Type B pancreatic cell (in vitro differentiated cells): ENCODE data around the gene EIF4G3. TPM values are rescaled to one million over a fixed set of nuclear protein-coding genes. Genes with fewer than 3 reads are reported as not detected.

Source experiments
- DNase-seq: peaks from one replicate; pipeline ENCODE4 v3.0.0; 2021; ENCODE audit warnings: mixed read lengths; ENCODE audit not compliant: unreplicated experiment; ENCODE audit errors: extremely low spot score
- H3K27ac Mint-ChIP-seq: 2 replicates; pipeline ENCODE4 v1.8.0; 2021; ENCODE audit warnings: mild to moderate bottlenecking, mixed read lengths
- H3K27me3 Mint-ChIP-seq: 2 replicates; pipeline ENCODE4 v1.8.0; 2021; ENCODE audit warnings: mixed read lengths
- H3K36me3 Mint-ChIP-seq: 2 replicates; pipeline ENCODE4 v1.8.0; 2021; ENCODE audit warnings: mixed read lengths
- H3K4me1 Mint-ChIP-seq: one replicate; pipeline ENCODE4 v1.8.0; 2021; ENCODE audit warnings: mixed read lengths; ENCODE audit not compliant: unreplicated experiment
- H3K4me3 Mint-ChIP-seq: 2 replicates; pipeline ENCODE4 v1.8.0; 2021; ENCODE audit warnings: mild to moderate bottlenecking, mixed read lengths
- H3K9me3 Mint-ChIP-seq: 2 replicates; pipeline ENCODE4 v1.8.0; 2021; ENCODE audit warnings: mixed read lengths
- CTCF ChIP-seq: fragments of 200-600 bp; sonication (generic); conservative IDR thresholded peaks from 2 replicates; pipeline ENCODE4 v1.5.0; 2021; ENCODE audit warnings: antibody characterized with exemption, mild to moderate bottlenecking
- total RNA-seq: library from RNA; stranded (reverse); gene quantifications from 2 replicates; pipeline ENCODE4 v1.2.1, GENCODE V29; 2021; ENCODE audit warnings: low replicate concordance

EIF4G3 gene
- total RNA-seq, 1 donor from 2014 or later, result 71.5 TPM

GRCh38 chr1:21005466-21006239 is 171.0 kb downstream of the EIF4G3 start:
- Mint-ChIP-seq H3K9me3 (no peaks in the 10 kb centered on the region), H3K4me3 (no peak overlapping the region), H3K36me3 (no peaks in the 10 kb centered on the region), H3K4me1 (peaks cover 8% of the 10 kb centered on the region), H3K27me3 (no peaks in the 10 kb centered on the region), H3K27ac (no peak overlapping the region)
- no peak for DNase-seq
- no peak for TF ChIP-seq CTCF

- no peak for TF ChIP-seq CTCF
- H3K4me3 Mint-ChIP-seq, result no peak overlapping the region
- no peaks in the 10 kb centered on the region for H3K27me3 Mint-ChIP-seq
- peaks cover 15% of the 10 kb centered on the region for H3K4me1 Mint-ChIP-seq
- peaks cover 5% of the 10 kb centered on the region for H3K36me3 Mint-ChIP-seq
- H3K27ac Mint-ChIP-seq, result no peak overlapping the region
- DNase-seq, result no peak
- H3K9me3 Mint-ChIP-seq, result no peaks in the 10 kb centered on the region
Observed at GRCh38 chr1:21003281-21004045, 173.2 kb downstream of the EIF4G3 start.

- peaks cover 5% of the 10 kb centered on the region for H3K36me3 Mint-ChIP-seq
- no peaks in the 10 kb centered on the region for H3K9me3 Mint-ChIP-seq
- no peak overlapping the region for H3K4me3 Mint-ChIP-seq
- H3K27me3 Mint-ChIP-seq, result no peaks in the 10 kb centered on the region
- no peak overlapping the region for H3K27ac Mint-ChIP-seq
- H3K4me1 Mint-ChIP-seq, result peaks cover 25% of the 10 kb centered on the region
- no peak for DNase-seq
- TF ChIP-seq CTCF, result no peak
Observed at GRCh38 chr1:21001042-21001441, 175.7 kb downstream of the EIF4G3 start.

GRCh38 chr1:21000245-21000594 is 176.5 kb downstream of the EIF4G3 start:
- H3K27me3 Mint-ChIP-seq, result no peaks in the 10 kb centered on the region
- H3K4me1 Mint-ChIP-seq, result peaks cover 24% of the 10 kb centered on the region
- no peaks in the 10 kb centered on the region for H3K9me3 Mint-ChIP-seq
- DNase-seq, result no peak
- H3K36me3 Mint-ChIP-seq, result peaks cover 5% of the 10 kb centered on the region
- no peak overlapping the region for H3K27ac Mint-ChIP-seq
- no peak overlapping the region for H3K4me3 Mint-ChIP-seq
- TF ChIP-seq CTCF, result no peak

- no peak overlapping the region for H3K27ac Mint-ChIP-seq
- H3K27me3 Mint-ChIP-seq, result no peaks in the 10 kb centered on the region
- H3K9me3 Mint-ChIP-seq, result no peaks in the 10 kb centered on the region
- peaks cover 19% of the 10 kb centered on the region for H3K4me1 Mint-ChIP-seq
- no peak for TF ChIP-seq CTCF
- peaks cover 5% of the 10 kb centered on the region for H3K36me3 Mint-ChIP-seq
- no peak for DNase-seq
- no peak overlapping the region for H3K4me3 Mint-ChIP-seq
Observed at GRCh38 chr1:20999525-21000244, 177.0 kb downstream of the EIF4G3 start.
